Nephron (organoid): ENCODE measurements around the gene RILPL1.
"Not testable (repeated sequence)": the region's sequence is repeated elsewhere in the genome, so short reads cannot be mapped to it uniquely, and the experiment has no call there.

ENCODE experiments used
- H3K27ac Mint-ChIP-seq, 3 experiments: 2 replicates each; pipeline ENCODE4 v1.8.0; 2020; ENCODE audit warnings: mixed read lengths in 3 of 3, mild to moderate bottlenecking in 2 of 3, moderate library complexity in 1 of 3
- H3K27me3 Mint-ChIP-seq: 2 replicates; pipeline ENCODE4 v1.8.0; 2021; ENCODE audit warnings: low read depth, mild to moderate bottlenecking, moderate library complexity, mixed read lengths
- H3K36me3 Mint-ChIP-seq: 2 replicates; pipeline ENCODE4 v1.8.0; 2020; ENCODE audit warnings: low read depth, mixed read lengths
- H3K4me1 Mint-ChIP-seq: 2 replicates; pipeline ENCODE4 v1.8.0; 2020; ENCODE audit warnings: mixed read lengths
- H3K4me3 Mint-ChIP-seq, 3 experiments: 2 replicates each; pipeline ENCODE4 v1.8.0; 2020; ENCODE audit warnings: mild to moderate bottlenecking in 3 of 3, mixed read lengths in 3 of 3, moderate library complexity in 2 of 3
- H3K9me3 Mint-ChIP-seq: 2 replicates; pipeline ENCODE4 v1.8.0; 2020; ENCODE audit warnings: mixed read lengths
- TF ChIP-seq, protein P1 (sequence below), 3 experiments: fragments of 200-600 bp; sonication (generic); IDR thresholded peaks; one replicate each; pipeline ENCODE4 v1.5.0; 2021; ENCODE audit warnings: antibody characterized with exemption in 3 of 3; ENCODE audit not compliant: unreplicated experiment in 3 of 3

The RILPL1 gene

DNA sequence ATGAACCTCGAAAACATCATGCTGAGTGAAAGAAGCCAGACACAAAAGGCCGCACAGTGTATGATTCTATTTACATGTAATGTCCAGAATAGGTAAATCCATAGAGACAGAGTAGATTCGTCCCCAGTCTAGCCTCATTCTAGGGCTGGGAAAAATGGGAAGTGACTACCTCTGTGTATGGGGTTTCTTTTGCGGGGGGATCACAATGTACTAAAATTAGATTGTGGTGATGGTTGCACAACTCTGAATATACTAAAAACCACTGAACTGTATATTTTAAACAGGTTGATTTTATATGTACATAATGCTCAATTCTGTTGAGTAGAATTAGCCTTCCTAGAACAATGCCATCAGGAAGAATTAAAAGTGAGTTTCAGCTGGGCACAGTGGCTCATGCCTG is 90.7 kb downstream of the RILPL1 start:
- Mint-ChIP-seq H3K4me1 (peaks cover 8% of the 10 kb centered on the region), H3K36me3 (no peaks in the 10 kb centered on the region), H3K4me3 (no peak overlapping the region)

DNA sequence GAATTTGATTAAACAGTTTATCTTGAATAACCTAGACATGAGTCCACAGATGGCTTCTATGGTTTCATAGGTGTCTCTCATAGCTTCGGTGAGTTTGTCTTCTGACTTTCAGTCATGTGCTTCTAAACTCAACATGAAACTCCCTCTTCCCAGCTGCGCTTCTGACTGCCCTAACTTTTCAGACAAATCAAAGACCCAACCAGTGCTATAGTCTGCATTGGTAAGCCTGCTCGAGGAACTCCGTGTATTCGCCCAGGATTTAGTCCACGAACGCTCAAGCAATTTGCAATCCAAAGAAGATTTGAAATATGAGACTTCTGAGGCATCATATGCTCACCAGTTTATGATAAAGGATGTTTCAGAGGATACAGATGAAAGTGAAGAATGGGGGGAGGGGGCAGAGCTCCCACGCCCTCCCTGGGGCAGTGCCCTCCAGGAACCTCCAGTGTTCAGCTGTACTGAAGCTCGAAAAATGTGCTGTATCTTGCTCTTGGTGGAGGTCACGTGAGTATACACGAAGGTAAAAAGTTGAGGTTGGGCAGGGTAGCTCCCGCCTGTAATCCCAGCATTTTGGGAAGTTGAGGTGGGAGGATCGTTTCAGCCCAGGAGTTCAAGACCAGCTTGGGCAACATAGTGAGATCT is 91.9 kb downstream of the RILPL1 start:
- Mint-ChIP-seq H3K27me3 (peaks cover 5% of the 10 kb centered on the region), H3K9me3 (no peaks in the 10 kb centered on the region), H3K4me3 (no peak overlapping the region), H3K27ac (no peak overlapping the region), H3K4me1 (peaks cover 8% of the 10 kb centered on the region), H3K36me3 (no peaks in the 10 kb centered on the region)
- TF ChIP-seq, protein P1, sequence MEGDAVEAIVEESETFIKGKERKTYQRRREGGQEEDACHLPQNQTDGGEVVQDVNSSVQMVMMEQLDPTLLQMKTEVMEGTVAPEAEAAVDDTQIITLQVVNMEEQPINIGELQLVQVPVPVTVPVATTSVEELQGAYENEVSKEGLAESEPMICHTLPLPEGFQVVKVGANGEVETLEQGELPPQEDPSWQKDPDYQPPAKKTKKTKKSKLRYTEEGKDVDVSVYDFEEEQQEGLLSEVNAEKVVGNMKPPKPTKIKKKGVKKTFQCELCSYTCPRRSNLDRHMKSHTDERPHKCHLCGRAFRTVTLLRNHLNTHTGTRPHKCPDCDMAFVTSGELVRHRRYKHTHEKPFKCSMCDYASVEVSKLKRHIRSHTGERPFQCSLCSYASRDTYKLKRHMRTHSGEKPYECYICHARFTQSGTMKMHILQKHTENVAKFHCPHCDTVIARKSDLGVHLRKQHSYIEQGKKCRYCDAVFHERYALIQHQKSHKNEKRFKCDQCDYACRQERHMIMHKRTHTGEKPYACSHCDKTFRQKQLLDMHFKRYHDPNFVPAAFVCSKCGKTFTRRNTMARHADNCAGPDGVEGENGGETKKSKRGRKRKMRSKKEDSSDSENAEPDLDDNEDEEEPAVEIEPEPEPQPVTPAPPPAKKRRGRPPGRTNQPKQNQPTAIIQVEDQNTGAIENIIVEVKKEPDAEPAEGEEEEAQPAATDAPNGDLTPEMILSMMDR (IDR thresholded peaks at IDR 0.05; ENCODE audit: unreplicated experiment in 3 of 3) = no peak

More for the DNA sequence above, 90.7 kb downstream of the RILPL1 start:
- no peaks in the 10 kb centered on the region for H3K27me3 Mint-ChIP-seq
- no peak overlapping the region for H3K27ac Mint-ChIP-seq
- H3K9me3 Mint-ChIP-seq = no peaks in the 10 kb centered on the region
- TF ChIP-seq, protein P1 (IDR thresholded peaks at IDR 0.05; ENCODE audit: unreplicated experiment in 3 of 3) = no peak

DNA sequence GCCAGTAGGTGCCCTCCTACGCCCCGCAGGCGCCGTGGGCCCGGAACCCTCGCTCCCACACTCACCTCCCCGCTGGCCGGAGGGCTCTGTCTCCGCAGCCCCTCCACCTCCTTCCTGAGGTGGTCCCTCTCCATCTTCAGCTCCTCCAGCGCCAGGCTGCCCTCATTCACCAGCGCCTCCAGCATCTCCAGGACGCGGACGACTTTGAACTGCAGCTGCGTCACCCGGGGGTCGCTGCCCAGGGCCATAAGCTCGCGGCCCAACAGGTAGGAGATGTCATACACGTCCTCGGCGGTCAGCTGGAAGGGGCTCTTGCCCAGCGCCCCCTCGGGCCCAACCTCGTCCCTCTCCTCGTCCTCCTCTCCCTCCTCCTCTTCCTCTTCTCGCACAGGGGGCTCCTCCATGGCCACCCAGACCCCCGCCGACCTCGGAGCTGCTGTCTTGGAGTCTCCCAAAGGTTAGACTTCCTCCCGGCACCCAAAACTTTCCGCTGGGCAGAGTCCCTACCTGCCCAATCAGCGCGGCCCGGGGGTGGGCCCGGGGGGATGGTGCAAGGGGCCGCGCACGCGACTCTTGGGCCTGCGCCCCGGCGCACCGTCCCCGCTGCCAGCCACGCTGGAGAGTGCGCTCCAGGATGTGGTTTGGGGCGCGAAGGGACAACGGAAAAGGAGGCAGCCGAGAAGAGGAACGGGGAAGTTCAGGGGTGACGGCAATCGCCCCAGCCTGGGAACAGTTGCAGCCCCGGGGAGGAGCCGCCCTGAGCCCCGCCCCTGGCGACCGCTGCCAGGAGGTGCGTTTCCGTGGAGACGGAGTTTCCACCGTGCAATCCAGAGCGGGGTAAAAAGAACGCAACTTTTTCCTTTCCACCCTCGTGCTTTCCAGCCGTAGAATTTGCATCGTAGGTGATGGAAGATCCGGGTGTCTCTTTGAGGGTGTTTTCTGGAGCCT is 97.2 kb downstream of the RILPL1 start, which contains the start of gene RILPL2:
Gene RILPL2 (minus strand): TSS at position 668 of the 948 bp plus-strand sequence. CDS start 264 bp downstream, at position 404.
- H3K36me3 Mint-ChIP-seq = peaks cover 1% of the 10 kb centered on the region
- TF ChIP-seq, protein P1 (IDR thresholded peaks at IDR 0.05; ENCODE audit: unreplicated experiment in 3 of 3) = no peak
- H3K9me3 Mint-ChIP-seq = no peaks in the 10 kb centered on the region
- H3K4me1 Mint-ChIP-seq = peaks cover 4% of the 10 kb centered on the region
- H3K4me3 Mint-ChIP-seq = peak within 1 kb of the TSS; percentile 94 to 98 (median 97)
- peaks cover 5% of the 10 kb centered on the region for H3K27me3 Mint-ChIP-seq
- peak within 1 kb of the TSS in 2 of 3 experiments; percentile 16 to 28 for H3K27ac Mint-ChIP-seq

DNA sequence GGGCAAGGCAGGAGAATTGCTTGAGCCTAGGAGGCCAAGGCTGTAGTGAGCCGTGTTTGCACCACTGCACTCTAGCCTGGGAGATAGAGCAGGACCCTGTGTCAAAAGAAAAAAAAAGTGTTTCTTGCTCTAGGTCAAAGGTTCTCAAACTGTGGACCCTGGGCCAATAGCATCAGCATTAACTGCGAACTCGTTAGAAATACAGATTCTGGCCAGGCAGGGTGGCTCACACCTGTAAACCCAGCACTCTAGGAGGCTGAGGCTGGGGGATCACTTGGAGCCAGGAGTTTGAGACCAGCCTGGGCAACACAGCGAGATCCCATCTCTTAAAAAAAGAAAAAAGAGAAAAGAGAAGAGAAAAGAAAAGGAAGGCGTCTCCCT is 97.9 kb downstream of the RILPL1 start:
- Mint-ChIP-seq H3K27ac (no peak overlapping the region), H3K27me3 (peaks cover 5% of the 10 kb centered on the region), H3K4me1 (peaks cover 4% of the 10 kb centered on the region), H3K36me3 (peaks cover 7% of the 10 kb centered on the region), H3K9me3 (no peaks in the 10 kb centered on the region), H3K4me3 (peak overlapping the region; percentile 94 to 98 (median 97))
- TF ChIP-seq, protein P1 (IDR thresholded peaks at IDR 0.05; ENCODE audit: unreplicated experiment in 3 of 3) = no peak

DNA sequence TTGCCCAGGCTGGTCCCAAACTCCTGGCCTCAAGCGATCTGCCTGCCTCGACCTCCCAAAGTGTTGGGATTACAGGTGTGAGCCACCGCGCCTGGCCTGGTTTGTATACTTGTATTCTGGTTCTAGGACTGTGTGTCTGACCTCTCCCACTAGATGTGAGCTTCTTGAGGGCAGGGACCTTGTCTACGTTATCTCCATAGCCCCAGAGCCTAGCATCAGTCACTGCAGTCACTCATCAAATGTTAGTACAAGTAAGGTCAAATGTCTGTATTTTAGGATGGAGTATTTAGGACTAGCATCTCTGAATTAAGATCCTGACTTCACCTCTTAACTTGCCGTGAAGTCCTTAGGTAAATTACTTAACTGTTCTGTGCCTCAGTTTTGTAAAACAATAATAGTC is 99.9 kb downstream of the RILPL1 start:
- Mint-ChIP-seq H3K27ac (peak overlapping the region in 1 of 3 experiments; percentile 12), H3K36me3 (peaks cover 10% of the 10 kb centered on the region), H3K4me1 (peaks cover 4% of the 10 kb centered on the region), H3K27me3 (peaks cover 5% of the 10 kb centered on the region), H3K9me3 (no peaks in the 10 kb centered on the region), H3K4me3 (peak overlapping the region in 1 of 3 experiments; percentile 34)
- TF ChIP-seq, protein P1 (IDR thresholded peaks at IDR 0.05; ENCODE audit: unreplicated experiment in 3 of 3) = no peak

DNA sequence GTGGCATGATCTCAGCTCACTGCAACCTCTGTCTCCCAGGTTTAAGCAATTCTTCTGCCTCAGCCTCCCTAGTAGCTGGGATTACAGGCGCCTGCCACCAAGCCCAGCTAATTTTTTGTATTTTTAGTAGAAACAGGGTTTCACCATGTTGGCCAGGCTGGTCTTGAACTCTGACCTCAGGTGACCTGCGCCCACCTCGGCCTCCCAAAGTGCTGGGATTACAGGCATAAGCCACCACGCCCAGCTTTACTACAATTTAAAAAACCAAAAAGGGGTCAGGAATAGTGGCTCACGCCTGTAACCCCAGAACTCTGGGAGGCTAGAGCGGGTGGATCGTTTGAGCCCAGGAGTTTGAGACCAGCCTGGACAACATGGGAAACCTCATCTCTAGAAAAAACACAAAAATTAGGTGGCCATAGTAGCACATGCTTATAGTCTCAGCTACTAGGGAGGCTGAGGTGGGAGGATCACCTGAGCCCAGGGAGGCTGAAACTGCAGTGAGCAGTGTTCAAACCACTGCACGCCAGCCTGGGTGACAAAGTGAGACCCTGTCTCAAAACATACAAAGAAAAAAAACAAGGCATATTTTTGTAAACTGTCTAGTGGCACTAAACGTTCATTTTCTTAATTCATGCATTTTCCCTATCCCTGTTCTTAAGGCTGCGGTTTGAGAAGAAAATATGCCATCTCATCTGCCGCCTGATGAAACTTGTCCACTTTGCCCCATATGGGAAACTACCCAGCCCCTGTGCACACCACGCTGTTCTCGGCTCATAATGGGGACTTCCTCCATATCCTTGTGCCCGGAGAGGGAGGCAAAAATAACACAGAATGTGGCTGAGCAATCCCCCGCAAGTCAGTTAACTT is 101.3 kb downstream of the RILPL1 start:
- peak overlapping the region; percentile 35 to 78 (median 54) for H3K27ac Mint-ChIP-seq
- H3K36me3 Mint-ChIP-seq = peaks cover 12% of the 10 kb centered on the region
- H3K9me3 Mint-ChIP-seq, H3K4me1 Mint-ChIP-seq, H3K27me3 Mint-ChIP-seq: not testable (repeated sequence)
- peak overlapping the region; percentile 35 to 62 (median 38) for H3K4me3 Mint-ChIP-seq

DNA sequence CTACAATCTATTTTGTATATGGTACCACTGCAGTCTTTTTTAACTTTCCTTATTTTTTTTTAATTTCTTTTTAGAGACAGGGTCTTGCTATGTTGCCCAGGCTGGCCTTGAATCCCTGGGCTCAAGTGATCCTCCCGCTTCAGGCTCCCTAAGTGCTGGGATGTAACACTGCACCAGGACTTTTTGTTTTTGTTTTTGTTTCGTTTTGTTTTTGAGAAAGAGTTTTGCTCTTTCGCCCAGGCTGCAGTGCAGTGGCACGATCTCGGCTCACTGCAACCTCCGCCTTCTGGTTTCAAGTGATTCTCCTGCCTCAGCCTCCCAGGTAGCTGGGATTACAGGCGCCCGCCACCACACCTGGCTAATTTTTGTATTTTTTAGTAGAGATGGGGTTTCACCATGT is 104.4 kb downstream of the RILPL1 start:
- not testable (repeated sequence) for H3K4me1 Mint-ChIP-seq, H3K9me3 Mint-ChIP-seq, H3K4me3 Mint-ChIP-seq, H3K27me3 Mint-ChIP-seq, H3K27ac Mint-ChIP-seq
- peaks cover 16% of the 10 kb centered on the region for H3K36me3 Mint-ChIP-seq
